ENCODE results near the gene HCK. TPM values are rescaled to one million over a fixed set of nuclear protein-coding genes. Genes with fewer than 3 reads are reported as not detected.
A peak's percentile ranks its signal among the peaks of the same experiment; 100 is the strongest.

Gene HCK
- total and polyA plus RNA-seq, 9 of the 15 experiments (the other 6 are each of a cell fraction or from before 2014, with no cell fraction given) = 0.09 to 0.51 (median 0.27) TPM; not detected in 6

- TF ChIP-seq, protein P1, sequence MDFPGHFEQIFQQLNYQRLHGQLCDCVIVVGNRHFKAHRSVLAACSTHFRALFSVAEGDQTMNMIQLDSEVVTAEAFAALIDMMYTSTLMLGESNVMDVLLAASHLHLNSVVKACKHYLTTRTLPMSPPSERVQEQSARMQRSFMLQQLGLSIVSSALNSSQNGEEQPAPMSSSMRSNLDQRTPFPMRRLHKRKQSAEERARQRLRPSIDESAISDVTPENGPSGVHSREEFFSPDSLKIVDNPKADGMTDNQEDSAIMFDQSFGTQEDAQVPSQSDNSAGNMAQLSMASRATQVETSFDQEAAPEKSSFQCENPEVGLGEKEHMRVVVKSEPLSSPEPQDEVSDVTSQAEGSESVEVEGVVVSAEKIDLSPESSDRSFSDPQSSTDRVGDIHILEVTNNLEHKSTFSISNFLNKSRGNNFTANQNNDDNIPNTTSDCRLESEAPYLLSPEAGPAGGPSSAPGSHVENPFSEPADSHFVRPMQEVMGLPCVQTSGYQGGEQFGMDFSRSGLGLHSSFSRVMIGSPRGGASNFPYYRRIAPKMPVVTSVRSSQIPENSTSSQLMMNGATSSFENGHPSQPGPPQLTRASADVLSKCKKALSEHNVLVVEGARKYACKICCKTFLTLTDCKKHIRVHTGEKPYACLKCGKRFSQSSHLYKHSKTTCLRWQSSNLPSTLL (IDR thresholded peaks at IDR 0.05) = no peak
- TF ChIP-seq ZNF23 (CRISPR knock-in tag; IDR thresholded peaks at IDR 0.05) (no peak), HLTF (IDR thresholded peaks at IDR 0.05) (no peak), FOXP1 (CRISPR knock-in tag; IDR thresholded peaks at IDR 0.05) (no peak), CHAMP1 (IDR thresholded peaks at IDR 0.05) (no peak), YY1 (IDR thresholded peaks at IDR 0.05; ENCODE audit: borderline replicate concordance in 1 of 3, control insufficient read depth in 1 of 3, extremely low read depth in 1 of 3, insufficient read depth in 3 of 3, insufficient read length in 1 of 3, insufficient replicate concordance in 2 of 3, low read depth in 1 of 3, low read length in 2 of 3) (no peak), CC2D1A (IDR thresholded peaks at IDR 0.05) (no peak), ZNF583 (CRISPR knock-in tag; IDR thresholded peaks at IDR 0.05) (peak; percentile 79), SAFB2 (IDR thresholded peaks at IDR 0.05; ENCODE audit: borderline replicate concordance, low read depth, low read length, severe bottlenecking) (no peak), ZFX (CRISPR knock-in tag; IDR thresholded peaks at IDR 0.05) (no peak), ZFP30 (CRISPR knock-in tag; IDR thresholded peaks at IDR 0.05; ENCODE audit: borderline replicate concordance) (no peak), ZNF395 (CRISPR knock-in tag; IDR thresholded peaks at IDR 0.05) (0 out of 2 replicates have a peak, but pooled peaks have one; percentile 31), THRAP3 (IDR thresholded peaks at IDR 0.05; ENCODE audit: borderline replicate concordance) (no peak), ZBTB8A (IDR thresholded peaks at IDR 0.05; ENCODE audit: partially characterized antibody) (no peak), ZNF124 (CRISPR knock-in tag; IDR thresholded peaks at IDR 0.05) (no peak), TFAP4 (CRISPR knock-in tag; IDR thresholded peaks at IDR 0.05; ENCODE audit: borderline replicate concordance) (no peak), MBD2 (IDR thresholded peaks at IDR 0.05; ENCODE audit: borderline replicate concordance, low read depth) (no peak), GATA2 (CRISPR knock-in tag; IDR thresholded peaks at IDR 0.05) (no peak), PML (IDR thresholded peaks at IDR 0.05; ENCODE audit: low read length) (no peak)
- TF ChIP-seq, protein P2, sequence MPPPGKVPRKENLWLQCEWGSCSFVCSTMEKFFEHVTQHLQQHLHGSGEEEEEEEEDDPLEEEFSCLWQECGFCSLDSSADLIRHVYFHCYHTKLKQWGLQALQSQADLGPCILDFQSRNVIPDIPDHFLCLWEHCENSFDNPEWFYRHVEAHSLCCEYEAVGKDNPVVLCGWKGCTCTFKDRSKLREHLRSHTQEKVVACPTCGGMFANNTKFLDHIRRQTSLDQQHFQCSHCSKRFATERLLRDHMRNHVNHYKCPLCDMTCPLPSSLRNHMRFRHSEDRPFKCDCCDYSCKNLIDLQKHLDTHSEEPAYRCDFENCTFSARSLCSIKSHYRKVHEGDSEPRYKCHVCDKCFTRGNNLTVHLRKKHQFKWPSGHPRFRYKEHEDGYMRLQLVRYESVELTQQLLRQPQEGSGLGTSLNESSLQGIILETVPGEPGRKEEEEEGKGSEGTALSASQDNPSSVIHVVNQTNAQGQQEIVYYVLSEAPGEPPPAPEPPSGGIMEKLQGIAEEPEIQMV (tag; conservative IDR thresholded peaks at IDR 0.05; ENCODE audit: low read depth) = 0 out of 2 replicates have a peak, but pooled peaks have one; percentile 23
Observed at GRCh38 chr20:32006053-32006452, 46.0 kb upstream of the HCK start (continued).

Measured in K562 (cell line).